GM12878 (cell line): ENCODE results near the gene TSHZ1. TPM values are rescaled to one million over a fixed set of nuclear protein-coding genes. Genes with fewer than 3 reads are reported as not detected.

Experiments used
- E2F8 ChIP-seq: fragments of 450-650 bp; IDR thresholded peaks from 2 replicates; pipeline ENCODE4 v1.6.1; 2018; ENCODE audit warnings: mild to moderate bottlenecking, low read depth, moderate library complexity; ENCODE audit not compliant: partially characterized antibody
- FOXM1 ChIP-seq: IDR thresholded peaks from 2 replicates; pipeline ENCODE4 v1.6.1; 2012; ENCODE audit warnings: low read depth, mild to moderate bottlenecking, inconsistent platforms, low read length, moderate library complexity
- GABPA ChIP-seq: IDR thresholded peaks from 2 replicates; pipeline ENCODE4 v1.6.1; 2014; ENCODE audit warnings: antibody characterized with exemption, low read depth, mild to moderate bottlenecking, inconsistent platforms
- JUND ChIP-seq: IDR thresholded peaks from 2 replicates; pipeline ENCODE4 v1.6.1; 2012; ENCODE audit warnings: low read depth, mild to moderate bottlenecking, low read length, improper control_type of control experiment, moderate library complexity
- NBN ChIP-seq: fragments of 450-650 bp; IDR thresholded peaks from 2 replicates; pipeline ENCODE4 v1.6.1; 2016
- PAX5 ChIP-seq: IDR thresholded peaks from 2 replicates; pipeline ENCODE4 v1.6.1; 2011; ENCODE audit warnings: low read depth, low read length, borderline replicate concordance
- POLR2AphosphoS2 ChIP-seq: IDR thresholded peaks from 2 replicates; pipeline ENCODE4 v1.6.1; 2011; ENCODE audit warnings: low read depth, mild to moderate bottlenecking, low read length, improper control_type of control experiment, moderate library complexity
- RELA ChIP-seq: fragments of 450-650 bp; IDR thresholded peaks from 2 replicates; pipeline ENCODE4 v1.8.0; 2014; ENCODE audit warnings: borderline replicate concordance; ENCODE audit not compliant: partially characterized antibody
- SMC3 ChIP-seq: IDR thresholded peaks from 2 replicates; pipeline ENCODE4 v1.6.1; 2011; ENCODE audit warnings: low read length, improper control_type of control experiment, borderline replicate concordance
- SUPT20H ChIP-seq: IDR thresholded peaks from 2 replicates; pipeline ENCODE4 v1.6.1; 2011; ENCODE audit warnings: low read depth, mild to moderate bottlenecking, low read length, moderate library complexity, borderline replicate concordance; ENCODE audit not compliant: control insufficient read depth
- TARDBP ChIP-seq: IDR thresholded peaks from 2 replicates; pipeline ENCODE4 v1.6.1; 2016; ENCODE audit warnings: borderline replicate concordance
- TCF7 ChIP-seq: IDR thresholded peaks from 2 replicates; pipeline ENCODE4 v1.6.1; 2014; ENCODE audit warnings: antibody characterized with exemption, borderline replicate concordance
- YBX1 ChIP-seq: fragments of 450-650 bp; IDR thresholded peaks from 2 replicates; pipeline ENCODE4 v1.6.1; 2016; ENCODE audit warnings: antibody characterized with exemption
- polyA plus RNA-seq, 11 experiments: library from polyadenylated mRNA; depleted of rRNA in 4 of 11; unstranded in 6 of 11; stranded (reverse) in 5 of 11; fragments of >200 nt; fragmentation: Nextera tagmentation in 4 of 11; fragmentation: Illumina TruSeq in 1 of 11; extraction: Ambion mirVana in 4 of 11; extraction: Trizol in 1 of 11; gene quantifications; 1 replicate in 1 of 11; 2 replicates in 10 of 11; pipeline versions ENCODE4 v1.2.1 to v1.2.3, GENCODE V29; 2011 to 2016; ENCODE audit warnings: inconsistent platforms in 2 of 11, missing spikeins in 2 of 11, low read depth in 1 of 11
- total RNA-seq, 4 experiments: library from RNA; depleted of rRNA in 3 of 4; stranded (reverse); fragments of >200 nt in 3 of 4; fragmentation: Illumina TruSeq in 1 of 4; extraction: Trizol in 1 of 4; gene quantifications; 2 replicates each; pipeline versions ENCODE4 v1.2.1 to v1.2.3, GENCODE V29; 2013 to 2021
- TF ChIP-seq, protein P1 (sequence below): fragments of 450-650 bp; IDR thresholded peaks from 2 replicates; pipeline ENCODE4 v1.6.1; 2016; ENCODE audit warnings: mild to moderate bottlenecking

Gene TSHZ1
- total and polyA plus RNA-seq, 10 of the 15 experiments (the other 5 are each of a cell fraction or from before 2014, with no cell fraction given) = 2.2 to 15.2 (median 5.1) TPM

- TF ChIP-seq JUND = no peak
- TF ChIP-seq POLR2AphosphoS2 = no peak
- TF ChIP-seq PAX5 = no peak
- TF ChIP-seq TCF7 = no peak
- no peak for TF ChIP-seq NBN
- TF ChIP-seq E2F8 = no peak
- TF ChIP-seq RELA = no peak
- TF ChIP-seq, protein P1, sequence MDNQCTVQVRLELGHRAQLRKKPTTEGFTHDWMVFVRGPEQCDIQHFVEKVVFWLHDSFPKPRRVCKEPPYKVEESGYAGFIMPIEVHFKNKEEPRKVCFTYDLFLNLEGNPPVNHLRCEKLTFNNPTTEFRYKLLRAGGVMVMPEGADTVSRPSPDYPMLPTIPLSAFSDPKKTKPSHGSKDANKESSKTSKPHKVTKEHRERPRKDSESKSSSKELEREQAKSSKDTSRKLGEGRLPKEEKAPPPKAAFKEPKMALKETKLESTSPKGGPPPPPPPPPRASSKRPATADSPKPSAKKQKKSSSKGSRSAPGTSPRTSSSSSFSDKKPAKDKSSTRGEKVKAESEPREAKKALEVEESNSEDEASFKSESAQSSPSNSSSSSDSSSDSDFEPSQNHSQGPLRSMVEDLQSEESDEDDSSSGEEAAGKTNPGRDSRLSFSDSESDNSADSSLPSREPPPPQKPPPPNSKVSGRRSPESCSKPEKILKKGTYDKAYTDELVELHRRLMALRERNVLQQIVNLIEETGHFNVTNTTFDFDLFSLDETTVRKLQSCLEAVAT = no peak
- TF ChIP-seq FOXM1 = no peak
- TF ChIP-seq TARDBP = no peak
- no peak for TF ChIP-seq SMC3
- no peak for TF ChIP-seq YBX1
- TF ChIP-seq GABPA = no peak
- no peak for TF ChIP-seq SUPT20H
These were observed 19.8 kb downstream of the TSHZ1 start (continued) for GRCh38 chr18:75230163-75231052.
